GM10266 (cell line): Measurements from ENCODE around the gene WNT10A.
"Not testable (repeated sequence)": the region's sequence is repeated elsewhere in the genome, so short reads cannot be mapped to it uniquely, and the experiment has no call there.

ENCODE experiments used
- DNase-seq: peaks from one replicate; pipeline ENCODE4 v3.0.0; 2012; ENCODE audit errors: extremely low spot score
- TF ChIP-seq, protein P1 (sequence below): IDR thresholded peaks from 2 replicates; pipeline ENCODE4 v1.5.1; 2012; ENCODE audit warnings: mild to moderate bottlenecking, low read depth; ENCODE audit not compliant: control insufficient read depth, insufficient read depth; ENCODE audit errors: missing control alignments

WNT10A gene

DNA sequence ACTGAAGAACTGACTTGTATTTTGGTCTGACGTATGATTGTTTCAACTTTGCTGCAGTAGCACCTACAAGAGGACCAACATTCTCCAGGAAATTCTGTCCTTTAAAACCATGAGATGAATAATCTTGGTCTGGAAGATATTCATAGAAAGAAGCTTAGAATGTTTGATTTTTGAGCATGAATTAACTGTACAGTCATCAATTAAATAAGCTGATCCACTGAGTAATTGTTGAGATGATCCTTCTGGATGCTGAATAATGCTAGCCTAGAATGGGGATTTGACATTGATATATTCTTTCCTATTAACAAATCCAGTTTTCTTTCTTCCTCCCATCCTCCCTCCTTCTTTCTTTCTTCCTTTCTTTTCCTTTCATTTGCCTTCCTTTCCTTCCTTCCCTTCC lies 39.9 kb downstream of the WNT10A start:
- TF ChIP-seq, protein P1, sequence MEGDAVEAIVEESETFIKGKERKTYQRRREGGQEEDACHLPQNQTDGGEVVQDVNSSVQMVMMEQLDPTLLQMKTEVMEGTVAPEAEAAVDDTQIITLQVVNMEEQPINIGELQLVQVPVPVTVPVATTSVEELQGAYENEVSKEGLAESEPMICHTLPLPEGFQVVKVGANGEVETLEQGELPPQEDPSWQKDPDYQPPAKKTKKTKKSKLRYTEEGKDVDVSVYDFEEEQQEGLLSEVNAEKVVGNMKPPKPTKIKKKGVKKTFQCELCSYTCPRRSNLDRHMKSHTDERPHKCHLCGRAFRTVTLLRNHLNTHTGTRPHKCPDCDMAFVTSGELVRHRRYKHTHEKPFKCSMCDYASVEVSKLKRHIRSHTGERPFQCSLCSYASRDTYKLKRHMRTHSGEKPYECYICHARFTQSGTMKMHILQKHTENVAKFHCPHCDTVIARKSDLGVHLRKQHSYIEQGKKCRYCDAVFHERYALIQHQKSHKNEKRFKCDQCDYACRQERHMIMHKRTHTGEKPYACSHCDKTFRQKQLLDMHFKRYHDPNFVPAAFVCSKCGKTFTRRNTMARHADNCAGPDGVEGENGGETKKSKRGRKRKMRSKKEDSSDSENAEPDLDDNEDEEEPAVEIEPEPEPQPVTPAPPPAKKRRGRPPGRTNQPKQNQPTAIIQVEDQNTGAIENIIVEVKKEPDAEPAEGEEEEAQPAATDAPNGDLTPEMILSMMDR, result no peak
- DNase-seq, result no peak

DNA sequence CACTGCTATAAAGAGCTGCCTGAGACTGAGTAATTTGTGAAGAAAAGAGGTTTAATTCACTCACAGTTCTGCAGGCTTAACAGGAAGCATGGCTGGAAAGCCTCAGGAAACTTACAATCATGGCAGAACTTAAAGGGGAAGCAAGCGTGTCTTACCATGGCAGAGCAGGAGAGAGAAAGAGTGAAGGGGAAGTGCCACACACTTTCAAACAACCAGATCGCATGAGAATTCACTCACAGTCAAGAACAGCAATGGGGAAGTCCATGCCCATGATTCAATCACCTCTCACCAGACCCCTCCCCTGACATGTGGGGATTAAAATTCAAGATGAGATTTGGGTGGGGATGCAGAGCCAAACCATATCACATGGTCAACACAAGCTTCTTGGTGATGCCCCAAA lies 44.1 kb downstream of the WNT10A start:
- TF ChIP-seq, protein P1, result no peak
- DNase-seq, result no peak

DNA sequence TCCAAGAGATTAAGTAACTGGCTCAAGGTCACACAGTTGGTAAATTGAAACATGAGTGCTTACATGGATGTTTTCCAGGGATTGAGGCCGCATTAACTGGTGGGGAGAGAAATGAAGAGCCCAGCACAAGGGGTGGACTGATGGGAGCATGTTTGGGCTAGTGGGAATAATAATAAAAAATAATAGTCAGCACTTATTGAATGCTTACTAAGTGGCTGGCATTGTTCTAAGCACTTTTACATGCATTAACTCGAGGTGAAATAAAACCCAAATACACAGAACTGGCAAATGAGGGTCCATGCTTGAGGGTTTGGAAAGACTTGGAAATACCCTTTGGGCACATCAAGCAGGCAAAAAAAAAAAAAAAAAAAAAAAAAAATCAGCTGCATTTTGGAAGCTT lies 44.8 kb downstream of the WNT10A start:
- TF ChIP-seq, protein P1, result no peak

DNA sequence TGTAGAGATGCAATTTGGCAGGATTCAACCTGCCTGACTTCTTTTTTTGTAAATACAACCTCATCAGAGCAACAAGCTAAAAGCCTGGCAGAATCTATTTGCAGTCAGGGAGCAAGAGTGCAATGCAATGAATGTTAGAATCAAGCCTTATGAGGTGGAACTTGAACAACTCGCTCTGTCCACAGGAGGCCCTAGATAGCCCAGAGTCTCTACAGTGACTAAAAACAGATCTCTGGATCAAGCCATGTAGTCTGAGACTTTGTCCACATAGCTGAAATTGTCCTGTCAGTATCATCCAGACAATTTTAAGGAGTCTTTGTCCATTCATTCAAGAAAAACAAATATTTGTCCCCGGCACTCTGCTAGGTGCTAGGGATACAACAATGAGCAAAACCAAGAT lies 46.8 kb downstream of the WNT10A start:
- DNase-seq, result no peak
- TF ChIP-seq, protein P1, result no peak

More for the DNA sequence above, 44.8 kb downstream of the WNT10A start:
- no peak for DNase-seq

DNA sequence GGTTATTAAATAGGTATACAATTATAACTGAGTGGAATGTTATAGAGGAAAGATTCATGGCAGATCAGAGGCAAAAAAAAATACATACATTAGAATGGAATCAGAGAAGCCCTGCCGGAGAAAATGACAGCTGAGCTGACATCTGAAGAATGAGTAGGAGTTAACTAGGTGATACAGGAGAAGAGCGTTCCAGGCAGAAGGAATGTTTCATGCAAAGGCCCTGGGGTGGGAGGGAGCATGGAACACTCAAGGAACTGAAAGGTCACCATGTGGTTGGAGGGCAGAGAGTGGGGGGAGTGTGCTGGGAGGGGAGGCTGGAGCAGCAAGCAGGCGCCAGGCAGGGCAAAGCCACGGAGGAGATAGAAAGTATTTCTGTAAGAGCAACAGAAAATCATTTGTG lies 47.2 kb downstream of the WNT10A start:
- TF ChIP-seq, protein P1, result no peak
- no peak for DNase-seq

DNA sequence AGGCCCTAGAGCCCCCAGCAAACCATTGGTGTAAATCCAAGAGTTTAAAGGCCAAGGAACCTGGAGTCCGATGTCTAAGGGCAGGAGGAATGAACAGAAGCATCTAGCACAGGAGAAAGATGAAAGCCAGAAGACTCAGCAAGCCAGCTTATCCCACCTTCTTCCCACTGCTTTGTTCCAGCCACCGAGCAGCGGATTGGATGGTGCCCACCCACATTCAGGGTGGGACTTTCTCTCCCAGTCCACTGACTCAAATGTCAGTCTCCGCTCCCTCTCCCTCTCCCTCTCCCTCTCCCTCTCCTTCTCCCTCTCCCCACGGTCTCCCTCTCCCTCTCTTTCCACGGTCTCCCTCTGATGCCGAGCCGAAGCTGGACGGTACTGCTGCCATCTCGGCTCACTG lies 49.8 kb downstream of the WNT10A start:
- not testable (repeated sequence) for DNase-seq

DNA sequence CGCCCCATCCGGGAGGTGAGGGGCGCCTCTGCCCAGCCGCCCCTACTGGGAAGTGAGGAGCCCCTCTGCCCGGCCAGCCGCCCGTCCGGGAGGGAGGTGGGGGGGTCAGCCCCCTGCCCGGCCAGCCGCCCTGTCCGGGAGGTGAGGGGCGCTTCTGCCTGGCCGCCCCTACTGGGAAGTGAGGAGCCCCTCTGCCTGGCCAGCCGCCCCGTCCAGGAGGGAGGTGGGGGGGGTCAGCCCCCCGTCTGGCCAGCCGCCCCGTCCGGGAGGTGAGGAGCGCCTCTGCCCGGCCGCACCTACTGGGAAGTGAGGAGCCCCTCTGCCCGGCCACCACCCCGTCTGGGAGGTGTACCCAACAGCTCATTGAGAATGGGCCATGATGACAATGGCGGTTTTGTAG lies 51.1 kb downstream of the WNT10A start:
- DNase-seq, result not testable (repeated sequence)
